Measurements from ENCODE around the gene NSG2. TPM values are rescaled to one million over a fixed set of nuclear protein-coding genes. Genes with fewer than 3 reads are reported as not detected.

NSG2 gene
- polyA plus RNA-seq, 4 donors: 0.11 to 1.9 (median 0.62) TPM; not detected in 1

GRCh38 chr5:174058433-174059122, 13.1 kb downstream of the NSG2 start:
- no peak for DNase-seq (ENCODE audit: low read depth in 4 of 4, low spot score in 2 of 4)

- DNase-seq (ENCODE audit: low read depth in 4 of 4, low spot score in 2 of 4): no peak
Measured at GRCh38 chr5:174059247-174059646, 13.7 kb downstream of the NSG2 start.

- DNase-seq (ENCODE audit: low read depth in 4 of 4, low spot score in 2 of 4): no peak
Measured at GRCh38 chr5:174063082-174063756, 17.7 kb downstream of the NSG2 start.

- no peak for DNase-seq (ENCODE audit: low read depth in 4 of 4, low spot score in 2 of 4)
Measured at GRCh38 chr5:174064171-174064570, 18.7 kb downstream of the NSG2 start.

- no peak for DNase-seq (ENCODE audit: low read depth in 4 of 4, low spot score in 2 of 4)
Measured at GRCh38 chr5:174065528-174066197, 20.2 kb downstream of the NSG2 start.

GRCh38 chr5:174067499-174067898, 22.0 kb downstream of the NSG2 start:
- no peak for DNase-seq (ENCODE audit: low read depth in 4 of 4, low spot score in 2 of 4)

- DNase-seq (ENCODE audit: low read depth in 4 of 4, low spot score in 2 of 4): no peak
Measured at GRCh38 chr5:174071484-174071883, 26.0 kb downstream of the NSG2 start.

- no peak for DNase-seq (ENCODE audit: low read depth in 4 of 4, low spot score in 2 of 4)
Measured at GRCh38 chr5:174073122-174073660, 27.7 kb downstream of the NSG2 start.

- no peak for DNase-seq (ENCODE audit: low read depth in 4 of 4, low spot score in 2 of 4)
Measured at GRCh38 chr5:174074369-174074768, 28.9 kb downstream of the NSG2 start.

- no peak for DNase-seq (ENCODE audit: low read depth in 4 of 4, low spot score in 2 of 4)
Measured at GRCh38 chr5:174078416-174078815, 32.9 kb downstream of the NSG2 start.

GRCh38 chr5:174082286-174082685, 36.8 kb downstream of the NSG2 start:
- no peak for DNase-seq (ENCODE audit: low read depth in 4 of 4, low spot score in 2 of 4)

- DNase-seq (ENCODE audit: low read depth in 4 of 4, low spot score in 2 of 4): no peak
Measured at GRCh38 chr5:174083056-174083827, 37.7 kb downstream of the NSG2 start.

GRCh38 chr5:174084691-174085154, 39.2 kb downstream of the NSG2 start:
- no peak for DNase-seq (ENCODE audit: low read depth in 4 of 4, low spot score in 2 of 4)

GRCh38 chr5:174086751-174087150, 41.2 kb downstream of the NSG2 start:
- DNase-seq (ENCODE audit: low read depth in 4 of 4, low spot score in 2 of 4): no peak

- DNase-seq (ENCODE audit: low read depth in 4 of 4, low spot score in 2 of 4): no peak
Measured at GRCh38 chr5:174087783-174088182, 42.3 kb downstream of the NSG2 start.

- no peak for DNase-seq (ENCODE audit: low read depth in 4 of 4, low spot score in 2 of 4)
Measured at GRCh38 chr5:174090129-174090528, 44.6 kb downstream of the NSG2 start.

GRCh38 chr5:174093123-174093522, 47.6 kb downstream of the NSG2 start:
- DNase-seq (ENCODE audit: low read depth in 4 of 4, low spot score in 2 of 4): no peak

GRCh38 chr5:174094857-174095606, 49.5 kb downstream of the NSG2 start:
- DNase-seq (ENCODE audit: low read depth in 4 of 4, low spot score in 2 of 4): no peak

- DNase-seq (ENCODE audit: low read depth in 4 of 4, low spot score in 2 of 4): no peak
Measured at GRCh38 chr5:174096619-174097018, 51.1 kb downstream of the NSG2 start.
